Gastroesophageal sphincter (tissue), 3 donors: ENCODE results near the gene RAPGEF5.

Experiments
- CTCF ChIP-seq, 4 experiments: fragments of 200-600 bp in 2 of 4; fragments of 450-650 bp in 2 of 4; sonication (generic) in 1 of 4; IDR thresholded peaks; one replicate each; pipeline ENCODE4 v1.5.1; 2017 to 2019; ENCODE audit warnings: antibody characterized with exemption in 4 of 4, mild to moderate bottlenecking in 2 of 4, moderate library complexity in 2 of 4
- POLR2A ChIP-seq, 2 donors: fragments of 450-650 bp; IDR thresholded peaks; one replicate each; pipeline ENCODE4 v1.6.1; 2017; ENCODE audit warnings: antibody characterized with exemption in 2 of 2, mild to moderate bottlenecking in 2 of 2, moderate library complexity in 1 of 2
- POLR2AphosphoS5 ChIP-seq: sonication (generic); formaldehyde crosslinking; IDR thresholded peaks from one replicate; pipeline ENCODE4 v1.6.1; 2017; ENCODE audit warnings: antibody characterized with exemption

GRCh38 chr7:22176791-22177412, 180.1 kb downstream of the RAPGEF5 start:
- no peak for TF ChIP-seq CTCF (IDR thresholded peaks at IDR 0.05)
- TF ChIP-seq POLR2A (IDR thresholded peaks at IDR 0.05), result no peak
- TF ChIP-seq POLR2AphosphoS5, result no peak
